ENCODE measurements around the gene KRTAP5-2.

GRCh38 chr11:1629326-1630185, 31.5 kb upstream of the KRTAP5-2 start, which contains the start of gene KRTAP5-5:
- TF ChIP-seq POLR2A (IDR thresholded peaks at IDR 0.05; ENCODE audit: low read length) (no peak), GATA1 (IDR thresholded peaks at IDR 0.05; ENCODE audit: low read depth, low read length) (no peak)
